HG03460 (cell line): ENCODE results near the gene USP36.

Experiments
- ATAC-seq: cut with Tn5 transposase; IDR thresholded peaks from one replicate; pipeline ENCODE4 v1.9.1; 2021; ENCODE audit not compliant: unreplicated experiment

USP36 gene

DNA sequence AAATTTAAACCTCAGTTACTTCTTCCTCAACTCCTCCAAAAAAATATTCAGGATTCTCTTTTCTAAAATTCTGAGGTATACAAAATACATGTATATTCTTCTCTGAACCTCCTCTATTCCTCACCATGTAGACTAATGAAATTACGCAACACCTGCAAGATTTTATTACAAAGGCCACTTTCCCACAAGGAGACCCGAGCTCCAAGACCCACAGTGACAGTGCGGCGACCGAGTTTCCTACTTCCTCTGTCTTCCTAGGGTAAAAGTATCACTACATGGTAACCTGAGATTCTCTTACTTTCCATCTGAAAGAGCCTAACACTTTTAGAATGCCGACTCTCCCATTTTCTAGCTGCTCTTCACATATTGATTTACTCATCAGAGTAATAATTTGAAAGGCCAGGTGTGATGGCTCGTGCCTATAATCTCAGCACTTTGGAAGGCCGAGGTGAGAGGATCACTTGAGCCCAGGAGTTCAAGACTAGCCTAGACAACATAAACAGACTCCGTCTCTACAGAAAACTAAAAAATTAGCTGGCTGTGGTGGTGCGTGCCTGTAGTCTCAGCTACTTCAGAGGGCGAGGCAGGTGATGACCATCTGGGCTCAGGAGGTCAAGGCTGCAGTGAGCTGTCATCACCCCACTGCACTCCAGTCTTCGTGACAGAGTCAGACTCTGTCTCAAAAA is 94.2 kb downstream of the USP36 start:
- no peak for ATAC-seq
